Panc1 (cell line): Measurements from ENCODE around the gene ASB4.

Experiments used
- POLR2AphosphoS5 ChIP-seq: IDR thresholded peaks from 2 replicates; pipeline ENCODE4 v1.6.1; 2012; ENCODE audit warnings: mild to moderate bottlenecking, low read depth, low read length, moderate library complexity
- REST ChIP-seq, 2 experiments: IDR thresholded peaks; 2 replicates each; pipeline ENCODE4 v1.6.1; 2011 to 2012; ENCODE audit warnings: low read depth in 2 of 2, control low read depth in 1 of 2, low read length in 1 of 2, mild to moderate bottlenecking in 1 of 2, moderate library complexity in 1 of 2; ENCODE audit not compliant: insufficient read depth in 1 of 2
- SIN3A ChIP-seq: IDR thresholded peaks from 2 replicates; pipeline ENCODE4 v1.6.1; 2012; ENCODE audit warnings: low read depth, mild to moderate bottlenecking, low read length, moderate library complexity, borderline replicate concordance; ENCODE audit not compliant: insufficient read depth
- TF ChIP-seq, protein P1 (sequence below): fragments of 450-650 bp; IDR thresholded peaks from 2 replicates; pipeline ENCODE4 v1.5.1; 2017; ENCODE audit warnings: mild to moderate bottlenecking

- TF ChIP-seq, protein P1, sequence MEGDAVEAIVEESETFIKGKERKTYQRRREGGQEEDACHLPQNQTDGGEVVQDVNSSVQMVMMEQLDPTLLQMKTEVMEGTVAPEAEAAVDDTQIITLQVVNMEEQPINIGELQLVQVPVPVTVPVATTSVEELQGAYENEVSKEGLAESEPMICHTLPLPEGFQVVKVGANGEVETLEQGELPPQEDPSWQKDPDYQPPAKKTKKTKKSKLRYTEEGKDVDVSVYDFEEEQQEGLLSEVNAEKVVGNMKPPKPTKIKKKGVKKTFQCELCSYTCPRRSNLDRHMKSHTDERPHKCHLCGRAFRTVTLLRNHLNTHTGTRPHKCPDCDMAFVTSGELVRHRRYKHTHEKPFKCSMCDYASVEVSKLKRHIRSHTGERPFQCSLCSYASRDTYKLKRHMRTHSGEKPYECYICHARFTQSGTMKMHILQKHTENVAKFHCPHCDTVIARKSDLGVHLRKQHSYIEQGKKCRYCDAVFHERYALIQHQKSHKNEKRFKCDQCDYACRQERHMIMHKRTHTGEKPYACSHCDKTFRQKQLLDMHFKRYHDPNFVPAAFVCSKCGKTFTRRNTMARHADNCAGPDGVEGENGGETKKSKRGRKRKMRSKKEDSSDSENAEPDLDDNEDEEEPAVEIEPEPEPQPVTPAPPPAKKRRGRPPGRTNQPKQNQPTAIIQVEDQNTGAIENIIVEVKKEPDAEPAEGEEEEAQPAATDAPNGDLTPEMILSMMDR = no peak
- no peak for TF ChIP-seq SIN3A
- TF ChIP-seq POLR2AphosphoS5 = no peak
- TF ChIP-seq REST (IDR thresholded peaks at IDR 0.05; ENCODE audit: insufficient read depth in 1 of 2, low read depth in 2 of 2, low read length in 1 of 2) = no peak
Observed at GRCh38 chr7:95508780-95509179, 23.0 kb downstream of the ASB4 start.
